Activated naive CD8-positive, alpha-beta T cell treated with anti-CD3 and anti-CD28 coated beads for 36 hours (primary cell): ENCODE measurements around the gene BTRC. TPM values are rescaled to one million over a fixed set of nuclear protein-coding genes. Genes with fewer than 3 reads are reported as not detected.
"Not testable (repeated sequence)": the region's sequence is repeated elsewhere in the genome, so short reads cannot be mapped to it uniquely, and the experiment has no call there.

Experiments used
- DNase-seq: peaks from one replicate; pipeline ENCODE4 v3.0.0; 2021
- H3K27ac Mint-ChIP-seq: one replicate; pipeline ENCODE4 v1.8.0; 2022; ENCODE audit warnings: mild to moderate bottlenecking, moderate library complexity, mixed read lengths
- H3K27me3 Mint-ChIP-seq: one replicate; pipeline ENCODE4 v1.8.0; 2022; ENCODE audit warnings: mild to moderate bottlenecking, mixed read lengths
- H3K36me3 Mint-ChIP-seq: one replicate; pipeline ENCODE4 v1.8.0; 2021; ENCODE audit warnings: mild to moderate bottlenecking, mixed read lengths
- H3K4me1 Mint-ChIP-seq: one replicate; pipeline ENCODE4 v1.8.0; 2021; ENCODE audit warnings: mixed read lengths
- H3K4me3 Mint-ChIP-seq: one replicate; pipeline ENCODE4 v1.8.0; 2022; ENCODE audit warnings: mild to moderate bottlenecking, moderate library complexity, mixed read lengths
- H3K9me3 Mint-ChIP-seq: one replicate; pipeline ENCODE4 v1.8.0; 2022; ENCODE audit warnings: mixed read lengths
- total RNA-seq, 2 experiments: library from RNA; stranded (reverse); gene quantifications; one replicate each; pipeline ENCODE4 v1.2.3, GENCODE V29; 2021

The BTRC gene
- total RNA-seq, 2 experiments from 2014 or later, result 14.0 to 14.3 TPM

DNA sequence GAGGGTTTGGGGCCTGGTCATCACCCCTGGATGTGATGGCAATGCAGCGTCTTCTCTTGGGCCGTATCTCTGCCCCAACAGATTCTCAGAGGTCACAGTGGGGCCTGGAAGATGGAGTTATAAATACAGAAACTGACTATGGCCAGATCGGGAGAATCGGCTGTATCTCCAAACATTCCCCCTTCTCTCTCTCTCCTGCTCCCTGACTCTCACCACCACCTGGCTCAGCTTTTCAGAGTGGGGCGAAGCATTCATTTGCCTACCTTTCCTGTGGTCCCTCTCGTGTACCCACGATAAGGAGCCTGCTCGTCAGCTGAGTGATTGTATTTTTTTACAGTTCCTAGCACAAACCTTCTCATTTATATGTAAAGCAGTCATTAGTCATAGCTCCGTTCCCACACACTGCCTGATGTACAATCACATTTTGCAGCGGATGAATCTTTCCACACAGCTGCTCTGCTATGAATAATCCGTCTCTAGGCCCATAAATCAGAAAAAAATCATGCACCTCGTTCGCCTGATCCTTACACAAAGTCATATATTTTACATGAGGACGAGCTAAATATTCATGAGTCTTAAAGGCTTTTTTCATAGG, 23.2 kb upstream of the BTRC start:
- Mint-ChIP-seq H3K4me3 (no peak overlapping the region), H3K27me3 (no peaks in the 10 kb centered on the region), H3K9me3 (no peaks in the 10 kb centered on the region), H3K4me1 (no peaks in the 10 kb centered on the region), H3K36me3 (no peaks in the 10 kb centered on the region), H3K27ac (no peak overlapping the region)
- DNase-seq, result no peak

- Mint-ChIP-seq H3K27me3 (no peaks in the 10 kb centered on the region), H3K9me3 (no peaks in the 10 kb centered on the region), H3K4me3 (no peak overlapping the region), H3K27ac (no peak overlapping the region), H3K4me1 (no peaks in the 10 kb centered on the region), H3K36me3 (no peaks in the 10 kb centered on the region)
- no peak for DNase-seq
These were observed 22.0 kb upstream of the BTRC start for GRCh38 chr10:101331956-101332355.

DNA sequence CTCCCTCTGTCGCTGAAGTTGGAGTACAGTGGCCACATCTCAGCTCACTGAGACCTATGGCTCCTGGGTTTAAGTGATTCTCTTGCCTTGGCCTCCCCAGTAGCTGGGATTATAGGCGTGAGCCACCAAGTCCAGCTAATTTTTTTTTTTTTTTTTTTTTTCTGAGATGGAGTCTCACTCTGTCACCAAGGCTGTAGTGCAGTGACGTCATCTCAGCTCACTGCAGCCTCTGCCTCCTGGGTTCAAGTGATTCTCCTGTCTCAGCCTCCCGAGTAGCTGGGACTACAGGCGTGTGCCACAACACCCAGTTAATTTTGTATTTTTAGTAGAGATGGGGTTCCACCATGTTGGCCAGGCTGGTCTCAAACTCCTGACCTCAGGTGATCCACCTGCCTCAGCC, 19.7 kb upstream of the BTRC start:
- not testable (repeated sequence) for H3K27ac Mint-ChIP-seq, H3K36me3 Mint-ChIP-seq, H3K9me3 Mint-ChIP-seq, H3K4me1 Mint-ChIP-seq, H3K4me3 Mint-ChIP-seq, DNase-seq, H3K27me3 Mint-ChIP-seq

- Mint-ChIP-seq H3K4me1 (no peaks in the 10 kb centered on the region), H3K36me3 (no peaks in the 10 kb centered on the region), H3K9me3 (no peaks in the 10 kb centered on the region), H3K4me3 (no peak overlapping the region), H3K27ac (no peak overlapping the region), H3K27me3 (peaks cover 11% of the 10 kb centered on the region)
- DNase-seq, result no peak
These were observed 17.6 kb upstream of the BTRC start for GRCh38 chr10:101336382-101336781.

DNA sequence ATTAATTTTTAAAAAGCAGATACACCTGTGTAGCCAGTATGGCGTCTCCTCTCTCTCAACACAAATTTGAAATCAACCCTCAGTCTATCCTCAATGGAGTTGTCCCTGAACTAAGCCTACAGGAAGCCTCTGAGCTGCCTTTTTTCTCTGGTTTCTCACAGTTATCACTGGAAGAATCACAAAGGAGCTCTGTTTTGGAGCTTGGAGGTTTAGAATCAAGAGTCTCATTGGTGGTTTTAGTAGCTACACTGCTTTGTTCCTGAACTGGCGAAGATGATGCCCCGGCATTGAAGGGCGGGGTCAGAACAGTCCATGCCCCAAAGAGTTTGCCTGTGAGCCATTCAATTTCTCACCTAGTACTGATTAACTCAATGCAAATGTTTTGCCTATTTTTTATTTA, 16.1 kb upstream of the BTRC start:
- Mint-ChIP-seq H3K27me3 (peaks cover 11% of the 10 kb centered on the region), H3K4me3 (no peak overlapping the region), H3K9me3 (no peaks in the 10 kb centered on the region), H3K27ac (no peak overlapping the region), H3K4me1 (no peaks in the 10 kb centered on the region), H3K36me3 (no peaks in the 10 kb centered on the region)
- no peak for DNase-seq

- Mint-ChIP-seq H3K27me3 (peaks cover 11% of the 10 kb centered on the region), H3K36me3 (no peaks in the 10 kb centered on the region), H3K4me1 (no peaks in the 10 kb centered on the region), H3K4me3 (no peak overlapping the region), H3K9me3 (no peaks in the 10 kb centered on the region), H3K27ac (no peak overlapping the region)
- no peak for DNase-seq
These were observed 12.5 kb upstream of the BTRC start for GRCh38 chr10:101341438-101341837.

GRCh38 chr10:101346177-101346576, 7.8 kb upstream of the BTRC start:
- H3K36me3 Mint-ChIP-seq, result no peaks in the 10 kb centered on the region
- DNase-seq, result no peak
- H3K9me3 Mint-ChIP-seq, result no peaks in the 10 kb centered on the region

DNA sequence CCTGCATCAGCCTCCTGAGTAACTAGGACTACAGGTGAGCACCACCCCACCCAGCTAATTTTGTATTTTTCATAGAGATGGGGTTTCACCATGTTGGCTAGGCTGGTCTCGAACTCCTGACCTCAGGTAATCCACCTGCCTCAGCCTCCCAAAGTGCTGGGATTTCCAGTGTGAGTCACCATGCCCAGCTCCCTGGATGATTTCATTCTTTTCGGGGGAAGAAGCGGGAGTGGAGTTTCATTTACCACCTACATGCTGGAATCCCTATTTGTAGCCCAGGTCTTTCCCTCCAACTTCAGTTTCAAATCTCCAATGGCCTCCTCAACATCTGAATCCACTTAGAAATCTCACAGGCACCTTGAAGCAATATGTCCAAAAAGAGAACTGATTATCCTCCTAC, 2.9 kb upstream of the BTRC start:
- Mint-ChIP-seq H3K4me1 (peaks cover 16% of the 10 kb centered on the region), H3K4me3 (no peak overlapping the region), H3K27ac (no peak overlapping the region), H3K9me3 (no peaks in the 10 kb centered on the region), H3K27me3 (peaks cover 4% of the 10 kb centered on the region), H3K36me3 (peaks cover 4% of the 10 kb centered on the region)
- no peak for DNase-seq

More at GRCh38 chr10:101346177-101346576, 7.8 kb upstream of the BTRC start:
- Mint-ChIP-seq H3K27ac (no peak overlapping the region), H3K4me3 (no peak overlapping the region), H3K4me1 (no peaks in the 10 kb centered on the region), H3K27me3 (no peaks in the 10 kb centered on the region)

- H3K9me3 Mint-ChIP-seq, result no peaks in the 10 kb centered on the region
These were observed 2.5 kb upstream of the BTRC start for GRCh38 chr10:101351477-101351876.

DNA sequence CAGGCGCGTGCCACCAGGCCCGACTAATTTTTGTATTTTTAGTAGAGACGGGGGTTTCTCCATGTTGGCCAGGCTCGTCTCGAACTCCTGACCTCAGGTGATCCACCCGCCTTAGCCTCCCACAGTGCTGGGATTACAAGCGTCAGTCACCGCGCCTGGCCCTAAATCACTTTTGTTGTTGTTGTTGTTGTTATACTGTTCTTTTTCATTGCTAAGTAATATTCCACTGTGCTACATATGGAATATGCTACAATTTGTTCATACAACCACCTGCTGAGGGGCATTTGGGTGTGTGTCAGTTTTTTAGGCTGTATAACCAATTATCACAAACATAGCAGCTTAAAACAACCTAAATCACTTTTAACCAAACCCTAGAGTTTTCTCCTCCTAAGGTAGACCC, 1.1 kb upstream of the BTRC start:
- H3K9me3 Mint-ChIP-seq, H3K4me3 Mint-ChIP-seq, DNase-seq, H3K27ac Mint-ChIP-seq, H3K27me3 Mint-ChIP-seq: not testable (repeated sequence)
- Mint-ChIP-seq H3K36me3 (peaks cover 12% of the 10 kb centered on the region), H3K4me1 (peaks cover 24% of the 10 kb centered on the region)

More at GRCh38 chr10:101351477-101351876, 2.5 kb upstream of the BTRC start:
- H3K27me3 Mint-ChIP-seq, result peaks cover 4% of the 10 kb centered on the region
- no peak for DNase-seq
- H3K27ac Mint-ChIP-seq, result no peak overlapping the region
- no peak overlapping the region for H3K4me3 Mint-ChIP-seq
- peaks cover 8% of the 10 kb centered on the region for H3K36me3 Mint-ChIP-seq
- H3K4me1 Mint-ChIP-seq, result peaks cover 21% of the 10 kb centered on the region

GRCh38 chr10:101354328-101355071, 535 bp downstream of the BTRC start:
- H3K36me3 Mint-ChIP-seq, result peaks cover 12% of the 10 kb centered on the region
- H3K27me3 Mint-ChIP-seq, result peaks cover 4% of the 10 kb centered on the region
- peak overlapping the region; percentile 91 for H3K4me3 Mint-ChIP-seq
- peaks cover 31% of the 10 kb centered on the region for H3K4me1 Mint-ChIP-seq
- H3K27ac Mint-ChIP-seq, result peak overlapping the region; percentile 66
- no peaks in the 10 kb centered on the region for H3K9me3 Mint-ChIP-seq
- peak; percentile 46 for DNase-seq

DNA sequence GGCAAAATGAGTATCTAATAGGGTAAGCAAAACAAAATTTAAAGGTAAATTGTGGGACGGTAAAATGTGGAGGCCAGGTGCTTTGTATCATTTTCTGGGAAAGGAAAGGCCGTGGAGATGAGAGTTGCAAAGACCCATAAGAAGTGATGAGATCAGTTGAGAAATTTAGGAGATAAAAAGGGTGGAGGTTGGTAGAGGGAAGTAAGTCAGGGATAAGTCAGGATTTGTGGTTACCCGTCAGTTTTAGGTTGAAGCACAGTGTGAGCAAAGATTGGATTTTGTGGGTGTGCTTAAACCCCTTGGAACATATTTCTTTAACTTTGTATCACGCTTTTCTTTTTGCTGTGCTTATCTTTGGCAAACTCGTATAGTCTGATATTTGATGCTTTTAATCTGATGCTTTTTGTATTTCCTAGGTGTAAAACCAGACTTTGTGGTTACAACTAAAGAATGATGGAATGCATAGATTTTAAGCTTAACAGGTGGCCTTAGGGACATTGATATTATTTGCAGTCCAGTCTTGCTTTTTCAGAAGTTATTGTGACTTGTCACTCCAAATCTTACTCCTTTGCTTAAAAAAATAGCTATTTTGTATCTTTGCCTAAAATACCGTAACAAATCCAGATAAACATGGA, 1.2 kb downstream of the BTRC start:
- H3K4me3 Mint-ChIP-seq, result peak overlapping the region; percentile 91
- no peak overlapping the region for H3K27ac Mint-ChIP-seq
- DNase-seq, result no peak
- no peaks in the 10 kb centered on the region for H3K9me3 Mint-ChIP-seq
- H3K27me3 Mint-ChIP-seq, result peaks cover 4% of the 10 kb centered on the region
- H3K36me3 Mint-ChIP-seq, result peaks cover 12% of the 10 kb centered on the region
- H3K4me1 Mint-ChIP-seq, result peaks cover 31% of the 10 kb centered on the region

- Mint-ChIP-seq H3K9me3 (no peaks in the 10 kb centered on the region), H3K27ac (no peak overlapping the region), H3K36me3 (peaks cover 12% of the 10 kb centered on the region), H3K4me1 (peaks cover 32% of the 10 kb centered on the region), H3K4me3 (no peak overlapping the region), H3K27me3 (peaks cover 4% of the 10 kb centered on the region)
- DNase-seq, result no peak
These were observed 2.2 kb downstream of the BTRC start for GRCh38 chr10:101356132-101356531.

DNA sequence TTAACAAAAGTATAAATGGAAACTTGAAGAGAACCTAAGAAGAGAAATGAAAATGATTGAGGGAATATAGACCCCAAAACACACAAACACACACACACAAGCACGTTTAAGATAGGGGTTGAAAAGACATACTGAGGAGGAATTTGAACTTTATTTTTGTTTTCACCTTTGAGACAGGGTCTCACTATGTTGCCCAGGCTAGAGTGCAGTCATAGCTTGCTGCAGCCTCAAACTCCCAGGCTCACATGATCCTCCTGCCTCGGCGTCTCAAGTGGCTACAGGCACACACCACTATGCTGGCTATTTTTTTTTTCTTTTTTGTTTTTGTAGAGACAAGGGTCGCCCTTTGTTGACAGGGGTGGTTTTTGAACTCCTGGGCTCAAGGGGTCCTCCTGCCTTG, 4.0 kb downstream of the BTRC start:
- no peak for DNase-seq
- H3K36me3 Mint-ChIP-seq, result peaks cover 12% of the 10 kb centered on the region
- H3K9me3 Mint-ChIP-seq, result no peaks in the 10 kb centered on the region
- no peak overlapping the region for H3K4me3 Mint-ChIP-seq
- H3K4me1 Mint-ChIP-seq, result peaks cover 36% of the 10 kb centered on the region
- H3K27ac Mint-ChIP-seq, result no peak overlapping the region
- peaks cover 4% of the 10 kb centered on the region for H3K27me3 Mint-ChIP-seq

DNA sequence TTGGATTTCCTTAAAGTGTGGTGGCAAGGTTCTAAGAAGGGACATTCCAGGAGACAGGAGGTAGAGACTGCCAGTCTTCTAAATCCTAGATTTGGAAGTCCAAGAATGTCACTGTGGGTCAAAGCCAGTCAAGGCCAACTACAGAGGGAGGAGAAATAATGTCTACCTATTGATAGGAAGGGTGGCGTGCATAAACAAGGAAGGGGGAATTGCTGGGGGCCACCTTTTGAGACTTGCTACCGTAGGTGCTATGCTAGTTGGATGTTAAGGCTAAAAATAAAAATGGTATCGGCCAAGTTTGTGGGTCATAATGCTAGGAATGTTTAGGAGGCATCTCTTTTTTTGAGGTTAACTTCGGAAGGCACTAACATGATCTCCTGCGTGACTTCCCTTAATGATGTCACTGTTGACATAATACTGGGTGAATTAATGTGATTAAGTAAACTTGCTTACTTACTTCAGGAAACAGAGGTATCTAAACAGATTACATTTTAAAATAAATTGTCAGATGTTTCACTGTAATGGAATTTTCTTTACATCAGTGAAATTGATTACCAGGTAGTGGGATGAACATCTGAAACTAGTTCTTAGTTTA, 4.8 kb downstream of the BTRC start:
- H3K27me3 Mint-ChIP-seq, result peaks cover 1% of the 10 kb centered on the region
- H3K4me3 Mint-ChIP-seq, result no peak overlapping the region
- DNase-seq, result no peak
- H3K9me3 Mint-ChIP-seq, result no peaks in the 10 kb centered on the region
- peaks cover 35% of the 10 kb centered on the region for H3K4me1 Mint-ChIP-seq
- H3K27ac Mint-ChIP-seq, result no peak overlapping the region
- peaks cover 10% of the 10 kb centered on the region for H3K36me3 Mint-ChIP-seq
